Uterus (tissue), 4 donors: ENCODE measurements around the gene MAN2A1. TPM values are rescaled to one million over a fixed set of nuclear protein-coding genes. Genes with fewer than 3 reads are reported as not detected.
A peak's percentile ranks its signal among the peaks of the same experiment; 100 is the strongest.

Experiments
- DNase-seq, 2 donors: peaks; one replicate each; pipeline ENCODE4 v3.0.0-alpha.2; 2019 to 2020
- H3K27ac ChIP-seq, 2 donors: fragments of 200-600 bp; sonication (generic); 1 replicate in 1 of 2; 2 replicates in 1 of 2; pipeline ENCODE4 v1.5.1; 2016 to 2018
- H3K27me3 ChIP-seq, 2 donors: fragments of 200-600 bp; sonication (generic); one replicate each; pipeline ENCODE4 v1.5.1; 2018 to 2019; ENCODE audit warnings: control low read depth in 1 of 2
- H3K36me3 ChIP-seq, 2 donors: fragments of 200-600 bp; sonication (generic); one replicate each; pipeline ENCODE4 v1.5.1; 2019; ENCODE audit warnings: control low read depth in 1 of 2
- H3K4me1 ChIP-seq, 2 donors: fragments of 200-600 bp; sonication (generic); one replicate each; pipeline ENCODE4 v1.5.1; 2018 to 2019; ENCODE audit warnings: control low read depth in 1 of 2
- H3K4me3 ChIP-seq, 2 donors: fragments of 200-600 bp; sonication (generic); 1 replicate in 1 of 2; 2 replicates in 1 of 2; pipeline ENCODE4 v1.5.1; 2018 to 2019; ENCODE audit warnings: mild to moderate bottlenecking in 1 of 2
- H3K9me3 ChIP-seq, 2 donors: fragments of 200-600 bp; sonication (generic); one replicate each; pipeline ENCODE4 v1.5.1; 2019; ENCODE audit warnings: control low read depth in 1 of 2
- POLR2A ChIP-seq, 2 donors: fragments of 450-650 bp; IDR thresholded peaks; one replicate each; pipeline ENCODE4 v1.6.1; 2016; ENCODE audit warnings: antibody characterized with exemption in 2 of 2, mild to moderate bottlenecking in 1 of 2, moderate library complexity in 1 of 2
- intact Hi-C: fragments of 100-400 bp; cut with DNase I; formaldehyde crosslinking; loops from one replicate; pipeline ENCODE4 v1.15.1; 2023; ENCODE audit warnings: low total_unique reads
- total RNA-seq, 4 donors: library from RNA; depleted of rRNA in 3 of 4; stranded (reverse); fragments of >200 nt in 3 of 4; gene quantifications; one replicate each; pipeline versions ENCODE4 v1.1.0 to v1.2.4, GENCODE V29; 2014 to 2023
- TF ChIP-seq, protein P1 (sequence below), 4 experiments: fragments of 200-600 bp in 2 of 4; fragments of 450-650 bp in 2 of 4; sonication (generic) in 2 of 4; IDR thresholded peaks; one replicate each; pipeline ENCODE4 v1.5.1; 2016 to 2019; ENCODE audit warnings: antibody characterized with exemption in 4 of 4, mild to moderate bottlenecking in 2 of 4, moderate library complexity in 1 of 4
- donor health status: DM: yes; HTN: yes; CAD: no.

The MAN2A1 gene
- total RNA-seq, 4 donors from 2014 or later, result 22.8 to 109 (median 40.6) TPM

DNA sequence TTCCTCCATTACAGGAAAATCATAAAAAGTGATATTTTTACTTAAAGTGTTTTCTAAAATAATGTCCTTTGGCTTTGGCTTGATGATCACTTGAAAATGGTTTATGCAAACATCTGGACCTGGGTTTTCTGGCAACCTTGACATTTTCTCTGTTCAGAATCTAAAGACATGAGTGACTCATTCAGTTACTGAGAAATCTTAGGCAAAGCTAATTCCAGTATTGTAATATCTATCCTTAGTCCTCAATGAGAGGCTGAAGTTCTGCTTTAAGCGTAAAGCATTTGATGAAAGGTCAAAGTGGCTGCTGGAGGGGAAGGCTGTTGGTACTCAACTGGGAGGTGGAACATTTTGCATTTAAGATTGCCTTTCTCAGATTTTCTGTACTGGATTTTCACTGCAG is 2.3 kb downstream of the MAN2A1 start:
- no peaks in the 10 kb centered on the region for H3K36me3 ChIP-seq
- H3K4me1 ChIP-seq, result no peaks in the 10 kb centered on the region
- peak overlapping the region in 1 of 2 donors; percentile 85 for H3K4me3 ChIP-seq
- no peaks in the 10 kb centered on the region for H3K9me3 ChIP-seq
- TF ChIP-seq POLR2A (IDR thresholded peaks at IDR 0.05), result no peak
- TF ChIP-seq, protein P1, sequence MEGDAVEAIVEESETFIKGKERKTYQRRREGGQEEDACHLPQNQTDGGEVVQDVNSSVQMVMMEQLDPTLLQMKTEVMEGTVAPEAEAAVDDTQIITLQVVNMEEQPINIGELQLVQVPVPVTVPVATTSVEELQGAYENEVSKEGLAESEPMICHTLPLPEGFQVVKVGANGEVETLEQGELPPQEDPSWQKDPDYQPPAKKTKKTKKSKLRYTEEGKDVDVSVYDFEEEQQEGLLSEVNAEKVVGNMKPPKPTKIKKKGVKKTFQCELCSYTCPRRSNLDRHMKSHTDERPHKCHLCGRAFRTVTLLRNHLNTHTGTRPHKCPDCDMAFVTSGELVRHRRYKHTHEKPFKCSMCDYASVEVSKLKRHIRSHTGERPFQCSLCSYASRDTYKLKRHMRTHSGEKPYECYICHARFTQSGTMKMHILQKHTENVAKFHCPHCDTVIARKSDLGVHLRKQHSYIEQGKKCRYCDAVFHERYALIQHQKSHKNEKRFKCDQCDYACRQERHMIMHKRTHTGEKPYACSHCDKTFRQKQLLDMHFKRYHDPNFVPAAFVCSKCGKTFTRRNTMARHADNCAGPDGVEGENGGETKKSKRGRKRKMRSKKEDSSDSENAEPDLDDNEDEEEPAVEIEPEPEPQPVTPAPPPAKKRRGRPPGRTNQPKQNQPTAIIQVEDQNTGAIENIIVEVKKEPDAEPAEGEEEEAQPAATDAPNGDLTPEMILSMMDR (IDR thresholded peaks at IDR 0.05), result no peak
- intact Hi-C loops, result no loop called here
- DNase-seq, result no peak
- H3K27me3 ChIP-seq, result no peaks in the 10 kb centered on the region
- peak overlapping the region in 1 of 2 donors; percentile 94 for H3K27ac ChIP-seq

DNA sequence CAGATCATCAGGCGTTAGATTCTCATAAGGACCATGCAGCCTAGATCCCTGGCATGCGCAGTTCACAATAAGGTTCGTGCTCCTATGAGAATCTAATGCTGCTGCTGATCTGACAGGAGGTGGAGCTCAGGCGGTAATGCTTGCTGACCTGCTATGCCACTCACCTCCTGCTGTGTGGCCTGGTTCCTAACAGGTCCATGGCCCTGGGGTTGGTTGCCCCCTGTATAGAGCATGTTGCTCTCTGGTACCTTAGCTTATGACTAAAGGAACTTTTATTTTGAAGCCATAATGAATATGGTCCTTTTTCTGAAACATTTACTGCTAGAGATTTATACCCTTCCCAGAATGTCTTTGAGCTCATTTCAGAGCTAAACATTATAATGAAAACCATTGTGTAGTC is 3.1 kb downstream of the MAN2A1 start:
- Histone ChIP-seq H3K9me3 (no peaks in the 10 kb centered on the region), H3K36me3 (no peaks in the 10 kb centered on the region), H3K4me1 (no peaks in the 10 kb centered on the region), H3K4me3 (no peak overlapping the region), H3K27ac (no peak overlapping the region), H3K27me3 (no peaks in the 10 kb centered on the region)
- intact Hi-C loops, result no loop called here
- TF ChIP-seq, protein P1 (IDR thresholded peaks at IDR 0.05), result no peak
- TF ChIP-seq POLR2A (IDR thresholded peaks at IDR 0.05), result no peak
- no peak for DNase-seq

DNA sequence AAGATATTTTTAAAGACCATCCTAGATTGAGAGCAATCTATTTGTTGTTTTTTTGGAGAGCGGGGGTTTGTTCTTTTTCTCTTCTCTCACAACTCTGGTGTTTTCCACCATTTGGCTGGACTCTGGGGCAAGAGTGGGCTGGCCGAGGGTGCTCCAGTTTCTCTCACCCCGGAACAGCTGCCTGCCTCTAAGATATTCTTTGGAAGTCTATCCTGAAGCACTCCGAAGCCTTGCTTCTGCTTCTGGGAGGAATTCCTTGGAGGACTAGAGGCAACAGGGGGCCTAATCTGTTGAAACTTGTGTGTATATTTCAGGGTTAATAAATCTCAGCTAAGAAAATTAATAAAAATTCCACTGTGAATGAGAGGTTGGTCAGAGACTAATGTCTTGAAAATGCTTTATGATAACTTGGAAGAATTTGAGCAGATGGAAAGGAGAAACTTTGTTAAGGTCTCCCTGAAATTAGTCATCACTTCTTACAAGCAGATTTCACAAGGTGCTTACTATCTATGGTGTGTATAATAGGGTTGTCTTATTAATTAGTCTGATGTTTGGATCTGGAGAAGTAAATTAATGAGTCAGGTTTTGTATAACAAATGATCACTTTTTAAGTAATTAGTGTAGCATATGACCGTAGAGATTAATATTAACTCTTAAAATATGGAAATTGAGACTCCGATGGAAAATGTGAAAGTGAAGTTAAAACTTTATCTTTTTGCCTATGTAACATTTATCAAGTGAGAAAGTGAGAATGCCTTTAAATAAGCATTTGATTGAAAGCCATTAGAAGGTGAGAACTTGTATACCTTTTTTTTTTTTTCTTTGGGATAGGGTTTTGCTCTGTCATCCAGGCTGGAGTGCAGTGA is 4.0 kb downstream of the MAN2A1 start:
- H3K27me3 ChIP-seq, result no peaks in the 10 kb centered on the region
- H3K9me3 ChIP-seq, result no peaks in the 10 kb centered on the region
- intact Hi-C loops, result no loop called here
- H3K4me1 ChIP-seq, result no peaks in the 10 kb centered on the region
- no peak overlapping the region for H3K4me3 ChIP-seq
- TF ChIP-seq, protein P1 (IDR thresholded peaks at IDR 0.05), result no peak
- TF ChIP-seq POLR2A (IDR thresholded peaks at IDR 0.05), result no peak
- H3K36me3 ChIP-seq, result no peaks in the 10 kb centered on the region
- no peak for DNase-seq
- peak overlapping the region in 1 of 2 donors; percentile 5 for H3K27ac ChIP-seq

DNA sequence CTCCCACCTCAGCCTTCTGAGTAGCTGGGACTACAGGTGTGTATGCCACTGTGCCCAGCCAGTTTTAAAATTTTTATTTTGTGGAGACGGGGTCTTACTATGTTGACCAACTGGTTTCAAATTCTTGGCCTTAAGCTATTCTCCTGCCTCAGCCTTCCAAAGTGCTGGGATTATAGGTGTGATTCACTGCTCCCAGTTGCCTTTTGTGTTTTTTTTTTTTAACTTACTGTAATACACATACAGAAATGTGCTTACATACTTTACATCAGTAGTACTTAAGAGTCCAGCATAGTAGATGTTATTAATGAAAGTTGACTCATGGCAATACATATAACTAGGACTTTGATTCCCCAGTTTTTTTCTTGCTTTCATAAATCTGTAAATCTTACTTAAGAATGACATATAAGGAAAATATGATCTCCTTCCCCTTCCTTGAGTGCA is 4.7 kb downstream of the MAN2A1 start:
- no peaks in the 10 kb centered on the region for H3K4me1 ChIP-seq
- no peaks in the 10 kb centered on the region for H3K27me3 ChIP-seq
- no peak for DNase-seq
- no peaks in the 10 kb centered on the region for H3K9me3 ChIP-seq
- no peak for TF ChIP-seq POLR2A (IDR thresholded peaks at IDR 0.05)
- TF ChIP-seq, protein P1 (IDR thresholded peaks at IDR 0.05), result no peak
- intact Hi-C loops, result no loop called here
- no peak overlapping the region for H3K4me3 ChIP-seq
- no peak overlapping the region for H3K27ac ChIP-seq
- H3K36me3 ChIP-seq, result no peaks in the 10 kb centered on the region
